Transverse colon (tissue), 4 donors: Measurements from ENCODE around the gene PDZRN3. TPM values are rescaled to one million over a fixed set of nuclear protein-coding genes. Genes with fewer than 3 reads are reported as not detected.

Experiments used
- DNase-seq: peaks from one replicate; pipeline ENCODE4 v3.0.0-alpha.2; 2019
- H3K27ac ChIP-seq, 4 donors: fragments of 200-600 bp; sonication (generic); 2 replicates each; pipeline ENCODE4 v1.5.1; 2016 to 2018; ENCODE audit warnings: inconsistent platforms in 4 of 4
- H3K27me3 ChIP-seq: fragments of 200-600 bp; sonication (generic); 2 replicates; pipeline ENCODE4 v1.5.1; 2017; ENCODE audit warnings: inconsistent platforms
- H3K36me3 ChIP-seq, 4 donors: fragments of 200-600 bp; sonication (generic); 2 replicates each; pipeline ENCODE4 v1.5.1; 2017 to 2019; ENCODE audit warnings: inconsistent platforms in 4 of 4
- H3K4me1 ChIP-seq, 4 donors: fragments of 200-600 bp; sonication (generic); 2 replicates each; pipeline ENCODE4 v1.5.1; 2017 to 2020; ENCODE audit warnings: inconsistent platforms in 4 of 4
- H3K4me3 ChIP-seq, 4 donors: fragments of 200-600 bp; sonication (generic); 1 replicate in 1 of 4; 2 replicates in 3 of 4; pipeline versions ENCODE4 v1.5.1 to v1.6.1; 2017 to 2019; ENCODE audit warnings: inconsistent platforms in 4 of 4
- H3K9me3 ChIP-seq, 2 donors: fragments of 200-600 bp; sonication (generic); 2 replicates each; pipeline ENCODE4 v1.5.1; 2017 to 2019; ENCODE audit warnings: inconsistent platforms in 2 of 2
- CTCF ChIP-seq, 5 experiments: fragments of 200-600 bp in 3 of 5; fragments of 450-650 bp in 2 of 5; sonication (generic) in 3 of 5; IDR thresholded peaks; 1 replicate in 2 of 5; 2 replicates in 3 of 5; pipeline ENCODE4 v1.5.1; 2016 to 2017; ENCODE audit warnings: antibody characterized with exemption in 5 of 5, inconsistent platforms in 3 of 5, mild to moderate bottlenecking in 2 of 5, moderate library complexity in 1 of 5
- EP300 ChIP-seq: sonication (generic); formaldehyde crosslinking; IDR thresholded peaks from one replicate; pipeline ENCODE4 v1.6.1; 2017; ENCODE audit warnings: antibody characterized with exemption, low read depth
- POLR2A ChIP-seq: fragments of 450-650 bp; IDR thresholded peaks from one replicate; pipeline ENCODE4 v1.6.1; 2016; ENCODE audit warnings: antibody characterized with exemption, mild to moderate bottlenecking, moderate library complexity
- POLR2AphosphoS5 ChIP-seq, 3 donors: sonication (generic); formaldehyde crosslinking; IDR thresholded peaks; one replicate each; pipeline ENCODE4 v1.6.1; 2016; ENCODE audit warnings: antibody characterized with exemption in 3 of 3
- WGBS, 2 donors: methylation state at CpG; one replicate each; pipeline ENCODE4 v1.1.5; 2018; ENCODE audit warnings: low coverage in 1 of 2; 5-methylcytosine and 5-hydroxymethylcytosine counted together
- in situ Hi-C, 4 donors: fragments of 200-750 bp; cut with MboI; loops; one replicate each; pipeline versions ENCODE4 v1.15.0 to v1.15.1; 2017; ENCODE audit warnings: low sequenced_read_pairs in 3 of 4, low pct_ligation_motif_present in 1 of 4, low pct_unique_long_range_greater_than_20kb in 1 of 4
- intact Hi-C: fragments of 100-400 bp; cut with DNase I; formaldehyde crosslinking; loops from one replicate; pipeline ENCODE4 v1.15.1; 2023; ENCODE audit warnings: low total_unique reads
- total RNA-seq, 4 donors: library from RNA; depleted of rRNA; stranded (reverse); fragments of >200 nt; gene quantifications; one replicate each; pipeline ENCODE4 v1.1.0, GENCODE V29; 2016

PDZRN3 gene
- total RNA-seq, 4 donors from 2014 or later: 31.9 to 191 (median 75.3) TPM

- no peaks in the 10 kb centered on the region for H3K27me3 ChIP-seq
- peaks cover 0 to 53% (median 17%) of the 10 kb centered on the region in 4 donors for H3K4me1 ChIP-seq
- peak overlapping the region; percentile 48 to 75 (median 66) for H3K27ac ChIP-seq
- in situ Hi-C loops: loop anchor here in 1 of 4 donors (25.0 kb wide), 1 partner anchor 92 kb away; no protein-coding TSS in a partner anchor
- intact Hi-C loops: loop anchor here (5.0 kb wide), 1 partner anchor 82 kb away; no protein-coding TSS in a partner anchor
- 62 to 78% methylated on average over 1 to 3 of the region's 3 CpGs for WGBS, 2 donors
- TF ChIP-seq POLR2AphosphoS5 (IDR thresholded peaks at IDR 0.05) (no peak), EP300 (no peak)
- DNase-seq: no peak
- no peak overlapping the region for H3K4me3 ChIP-seq
- H3K9me3 ChIP-seq: no peaks in the 10 kb centered on the region
- H3K36me3 ChIP-seq: no peaks in the 10 kb centered on the region
These were observed 20.3 kb downstream of the PDZRN3 start for GRCh38 chr3:73604451-73604850.

- TF ChIP-seq POLR2AphosphoS5 (IDR thresholded peaks at IDR 0.05) (peak; percentile 88 to 98 (median 89)), EP300 (peak; percentile 37), POLR2A (no peak)
- no peak overlapping the region for H3K4me3 ChIP-seq
- H3K4me1 ChIP-seq: peaks cover 0 to 51% (median 18%) of the 10 kb centered on the region in 4 donors
- H3K9me3 ChIP-seq: no peaks in the 10 kb centered on the region
- WGBS, 2 donors: 40 to 80% methylated on average over 1 of the region's 1 CpG
- in situ Hi-C loops: loop anchor here in 1 of 4 donors (25.0 kb wide), 1 partner anchor 91 kb away; no protein-coding TSS in a partner anchor
- peak overlapping the region; percentile 48 to 75 (median 66) for H3K27ac ChIP-seq
- DNase-seq: no peak
- H3K27me3 ChIP-seq: no peaks in the 10 kb centered on the region
- H3K36me3 ChIP-seq: no peaks in the 10 kb centered on the region
- intact Hi-C loops: loop anchor here (5.0 kb wide), 1 partner anchor 81 kb away; no protein-coding TSS in a partner anchor
These were observed 21.0 kb downstream of the PDZRN3 start for GRCh38 chr3:73603762-73604171.

- H3K27me3 ChIP-seq: no peaks in the 10 kb centered on the region
- peaks cover 0 to 46% (median 18%) of the 10 kb centered on the region in 4 donors for H3K4me1 ChIP-seq
- DNase-seq: no peak
- 61 to 100% methylated on average over 1 to 3 of the region's 3 CpGs for WGBS, 2 donors
- no peak overlapping the region for H3K4me3 ChIP-seq
- H3K9me3 ChIP-seq: no peaks in the 10 kb centered on the region
- H3K27ac ChIP-seq: peak overlapping the region; percentile 39 to 75 (median 66)
- H3K36me3 ChIP-seq: no peaks in the 10 kb centered on the region
- TF ChIP-seq POLR2A: no peak
- peak in 2 of 3 donors; percentile 55 to 61 for TF ChIP-seq POLR2AphosphoS5 (IDR thresholded peaks at IDR 0.05)
- TF ChIP-seq CTCF (IDR thresholded peaks at IDR 0.05): no peak
- no peak for TF ChIP-seq EP300
- intact Hi-C loops: loop anchor here (5.0 kb wide), 1 partner anchor 80 kb away; no protein-coding TSS in a partner anchor
- in situ Hi-C loops: loop anchor here in 1 of 4 donors (25.0 kb wide), 1 partner anchor 90 kb away; no protein-coding TSS in a partner anchor
These were observed 22.6 kb downstream of the PDZRN3 start for GRCh38 chr3:73602170-73602569.

- no peak overlapping the region for H3K4me3 ChIP-seq
- 83 to 89% methylated on average over 1 to 2 of the region's 2 CpGs for WGBS, 2 donors
- TF ChIP-seq POLR2AphosphoS5 (IDR thresholded peaks at IDR 0.05) (no peak), EP300 (no peak)
- in situ Hi-C loops (loop anchor here in 1 of 4 donors (25.0 kb wide), 1 partner anchor 89 kb away; no protein-coding TSS in a partner anchor), intact Hi-C loops (loop anchor here (5.0 kb wide), 1 partner anchor 79 kb away; no protein-coding TSS in a partner anchor)
- H3K27me3 ChIP-seq: no peaks in the 10 kb centered on the region
- peak overlapping the region; percentile 39 to 75 (median 66) for H3K27ac ChIP-seq
- H3K9me3 ChIP-seq: no peaks in the 10 kb centered on the region
- no peak for DNase-seq
- peaks cover 0 to 40% (median 18%) of the 10 kb centered on the region in 4 donors for H3K4me1 ChIP-seq
- H3K36me3 ChIP-seq: no peaks in the 10 kb centered on the region
These were observed 23.3 kb downstream of the PDZRN3 start for GRCh38 chr3:73601481-73601880.

- in situ Hi-C loops: loop anchor here in 1 of 4 donors (25.0 kb wide), 1 partner anchor 89 kb away; no protein-coding TSS in a partner anchor
- WGBS, 2 donors: 50 to 51% methylated on average over 2 to 4 of the region's 4 CpGs
- no peak overlapping the region for H3K4me3 ChIP-seq
- H3K36me3 ChIP-seq: no peaks in the 10 kb centered on the region
- TF ChIP-seq POLR2AphosphoS5 (IDR thresholded peaks at IDR 0.05): no peak
- H3K9me3 ChIP-seq: no peaks in the 10 kb centered on the region
- intact Hi-C loops: loop anchor here (5.0 kb wide), 1 partner anchor 79 kb away; no protein-coding TSS in a partner anchor
- no peak for DNase-seq
- H3K4me1 ChIP-seq: peaks cover 0 to 36% (median 18%) of the 10 kb centered on the region in 4 donors
- peak overlapping the region; percentile 39 to 75 (median 66) for H3K27ac ChIP-seq
- H3K27me3 ChIP-seq: no peaks in the 10 kb centered on the region
These were observed 23.7 kb downstream of the PDZRN3 start for GRCh38 chr3:73601011-73601410.

GRCh38 chr3:73600293-73600938 is 24.3 kb downstream of the PDZRN3 start:
- in situ Hi-C loops: loop anchor here in 1 of 4 donors (25.0 kb wide), 1 partner anchor 88 kb away; no protein-coding TSS in a partner anchor
- H3K27me3 ChIP-seq: no peaks in the 10 kb centered on the region
- 54 to 62% methylated on average over 4 to 5 of the region's 5 CpGs for WGBS, 2 donors
- H3K9me3 ChIP-seq: no peaks in the 10 kb centered on the region
- peaks cover 0 to 30% (median 18%) of the 10 kb centered on the region in 4 donors for H3K4me1 ChIP-seq
- TF ChIP-seq POLR2A: no peak
- TF ChIP-seq POLR2AphosphoS5 (IDR thresholded peaks at IDR 0.05): peak; percentile 49 to 86 (median 61)
- H3K27ac ChIP-seq: peak overlapping the region; percentile 46 to 75 (median 66)
- no peak for DNase-seq
- intact Hi-C loops: loop anchor here (5.0 kb wide), 1 partner anchor 78 kb away; no protein-coding TSS in a partner anchor
- no peaks in the 10 kb centered on the region for H3K36me3 ChIP-seq
- no peak overlapping the region for H3K4me3 ChIP-seq
